Measurements from ENCODE around the gene FSTL4.

DNA sequence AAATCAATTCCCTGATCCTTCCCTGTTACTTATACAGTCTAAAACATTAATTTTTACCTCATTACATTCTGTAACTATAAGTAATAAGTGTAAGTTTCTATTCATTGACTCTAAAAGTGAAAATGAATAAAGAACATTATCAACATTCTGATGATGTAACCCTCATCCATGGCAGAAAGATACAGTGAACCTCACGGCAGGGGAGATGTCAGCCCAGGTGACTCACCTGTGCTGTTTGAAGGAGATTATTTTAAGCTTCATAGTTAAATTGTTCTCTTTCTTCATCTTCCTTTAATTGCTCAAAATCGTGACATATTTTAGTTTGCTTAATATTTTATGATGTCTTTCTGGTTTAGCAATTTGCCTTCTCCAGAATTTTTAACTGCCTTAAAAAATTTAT, 268.1 kb downstream of the FSTL4 start:
- TF ChIP-seq ZFP3 (CRISPR knock-in tag; IDR thresholded peaks at IDR 0.05) (no peak), BACH2 (CRISPR knock-in tag; IDR thresholded peaks at IDR 0.05; ENCODE audit: borderline replicate concordance) (no peak), SNAI2 (CRISPR knock-in tag; IDR thresholded peaks at IDR 0.05) (no peak), ZNF565 (CRISPR knock-in tag; conservative IDR thresholded peaks at IDR 0.05; ENCODE audit: low read depth) (no peak), ARNTL (CRISPR knock-in tag; IDR thresholded peaks at IDR 0.05; ENCODE audit: borderline replicate concordance, low read depth) (no peak), ZNF8 (CRISPR knock-in tag; IDR thresholded peaks at IDR 0.05) (no peak), RARB (CRISPR knock-in tag; IDR thresholded peaks at IDR 0.05) (no peak)
- TF ChIP-seq, protein P1, sequence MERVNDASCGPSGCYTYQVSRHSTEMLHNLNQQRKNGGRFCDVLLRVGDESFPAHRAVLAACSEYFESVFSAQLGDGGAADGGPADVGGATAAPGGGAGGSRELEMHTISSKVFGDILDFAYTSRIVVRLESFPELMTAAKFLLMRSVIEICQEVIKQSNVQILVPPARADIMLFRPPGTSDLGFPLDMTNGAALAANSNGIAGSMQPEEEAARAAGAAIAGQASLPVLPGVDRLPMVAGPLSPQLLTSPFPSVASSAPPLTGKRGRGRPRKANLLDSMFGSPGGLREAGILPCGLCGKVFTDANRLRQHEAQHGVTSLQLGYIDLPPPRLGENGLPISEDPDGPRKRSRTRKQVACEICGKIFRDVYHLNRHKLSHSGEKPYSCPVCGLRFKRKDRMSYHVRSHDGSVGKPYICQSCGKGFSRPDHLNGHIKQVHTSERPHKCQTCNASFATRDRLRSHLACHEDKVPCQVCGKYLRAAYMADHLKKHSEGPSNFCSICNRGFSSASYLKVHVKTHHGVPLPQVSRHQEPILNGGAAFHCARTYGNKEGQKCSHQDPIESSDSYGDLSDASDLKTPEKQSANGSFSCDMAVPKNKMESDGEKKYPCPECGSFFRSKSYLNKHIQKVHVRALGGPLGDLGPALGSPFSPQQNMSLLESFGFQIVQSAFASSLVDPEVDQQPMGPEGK (CRISPR knock-in tag; IDR thresholded peaks at IDR 0.05; ENCODE audit: borderline replicate concordance): no peak
- TF ChIP-seq, protein P2, sequence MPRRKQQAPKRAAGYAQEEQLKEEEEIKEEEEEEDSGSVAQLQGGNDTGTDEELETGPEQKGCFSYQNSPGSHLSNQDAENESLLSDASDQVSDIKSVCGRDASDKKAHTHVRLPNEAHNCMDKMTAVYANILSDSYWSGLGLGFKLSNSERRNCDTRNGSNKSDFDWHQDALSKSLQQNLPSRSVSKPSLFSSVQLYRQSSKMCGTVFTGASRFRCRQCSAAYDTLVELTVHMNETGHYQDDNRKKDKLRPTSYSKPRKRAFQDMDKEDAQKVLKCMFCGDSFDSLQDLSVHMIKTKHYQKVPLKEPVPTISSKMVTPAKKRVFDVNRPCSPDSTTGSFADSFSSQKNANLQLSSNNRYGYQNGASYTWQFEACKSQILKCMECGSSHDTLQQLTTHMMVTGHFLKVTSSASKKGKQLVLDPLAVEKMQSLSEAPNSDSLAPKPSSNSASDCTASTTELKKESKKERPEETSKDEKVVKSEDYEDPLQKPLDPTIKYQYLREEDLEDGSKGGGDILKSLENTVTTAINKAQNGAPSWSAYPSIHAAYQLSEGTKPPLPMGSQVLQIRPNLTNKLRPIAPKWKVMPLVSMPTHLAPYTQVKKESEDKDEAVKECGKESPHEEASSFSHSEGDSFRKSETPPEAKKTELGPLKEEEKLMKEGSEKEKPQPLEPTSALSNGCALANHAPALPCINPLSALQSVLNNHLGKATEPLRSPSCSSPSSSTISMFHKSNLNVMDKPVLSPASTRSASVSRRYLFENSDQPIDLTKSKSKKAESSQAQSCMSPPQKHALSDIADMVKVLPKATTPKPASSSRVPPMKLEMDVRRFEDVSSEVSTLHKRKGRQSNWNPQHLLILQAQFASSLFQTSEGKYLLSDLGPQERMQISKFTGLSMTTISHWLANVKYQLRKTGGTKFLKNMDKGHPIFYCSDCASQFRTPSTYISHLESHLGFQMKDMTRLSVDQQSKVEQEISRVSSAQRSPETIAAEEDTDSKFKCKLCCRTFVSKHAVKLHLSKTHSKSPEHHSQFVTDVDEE (CRISPR knock-in tag; IDR thresholded peaks at IDR 0.05): no peak
